ENCODE results near the gene KLHL40.

DNA sequence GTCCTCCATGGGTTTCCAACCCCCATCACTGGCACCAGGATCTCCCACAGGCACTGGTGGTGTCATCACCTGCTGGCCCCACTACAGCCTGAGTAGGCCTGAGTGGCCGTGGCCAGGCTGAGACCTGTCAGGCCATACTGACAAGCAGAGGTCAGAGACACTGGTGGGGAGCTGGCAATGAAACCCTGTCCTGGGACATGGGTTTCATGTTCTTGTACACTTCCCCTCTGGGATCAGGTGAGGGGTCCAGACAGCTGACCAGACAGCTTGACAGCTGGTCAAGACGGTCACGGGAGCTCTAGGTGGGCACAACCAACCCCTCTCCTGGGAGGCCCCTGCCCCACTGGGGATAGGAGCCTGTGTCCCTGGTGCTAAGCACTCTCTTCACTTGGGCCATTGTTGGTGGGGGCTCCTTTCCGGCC is 18.7 kb upstream of the KLHL40 start:
- TF ChIP-seq, protein P1, sequence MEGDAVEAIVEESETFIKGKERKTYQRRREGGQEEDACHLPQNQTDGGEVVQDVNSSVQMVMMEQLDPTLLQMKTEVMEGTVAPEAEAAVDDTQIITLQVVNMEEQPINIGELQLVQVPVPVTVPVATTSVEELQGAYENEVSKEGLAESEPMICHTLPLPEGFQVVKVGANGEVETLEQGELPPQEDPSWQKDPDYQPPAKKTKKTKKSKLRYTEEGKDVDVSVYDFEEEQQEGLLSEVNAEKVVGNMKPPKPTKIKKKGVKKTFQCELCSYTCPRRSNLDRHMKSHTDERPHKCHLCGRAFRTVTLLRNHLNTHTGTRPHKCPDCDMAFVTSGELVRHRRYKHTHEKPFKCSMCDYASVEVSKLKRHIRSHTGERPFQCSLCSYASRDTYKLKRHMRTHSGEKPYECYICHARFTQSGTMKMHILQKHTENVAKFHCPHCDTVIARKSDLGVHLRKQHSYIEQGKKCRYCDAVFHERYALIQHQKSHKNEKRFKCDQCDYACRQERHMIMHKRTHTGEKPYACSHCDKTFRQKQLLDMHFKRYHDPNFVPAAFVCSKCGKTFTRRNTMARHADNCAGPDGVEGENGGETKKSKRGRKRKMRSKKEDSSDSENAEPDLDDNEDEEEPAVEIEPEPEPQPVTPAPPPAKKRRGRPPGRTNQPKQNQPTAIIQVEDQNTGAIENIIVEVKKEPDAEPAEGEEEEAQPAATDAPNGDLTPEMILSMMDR (IDR thresholded peaks at IDR 0.05): no peak
- no peak for TF ChIP-seq POLR2A (IDR thresholded peaks at IDR 0.05; ENCODE audit: low read depth)

Measured in esophagus muscularis mucosa (tissue), 3 donors.